Right atrium auricular region (tissue), 2 donors: ENCODE results near the gene C1QC. TPM values are rescaled to one million over a fixed set of nuclear protein-coding genes. Genes with fewer than 3 reads are reported as not detected.

Experiments used
- DNase-seq: peaks from one replicate; pipeline ENCODE4 v3.0.0-alpha.2; 2019; ENCODE audit warnings: low spot score
- H3K27ac ChIP-seq, 2 donors: fragments of 200-600 bp; sonication (generic); 1 replicate in 1 of 2; 2 replicates in 1 of 2; pipeline ENCODE4 v1.5.1; 2016 to 2019
- H3K27me3 ChIP-seq, 2 donors: fragments of 200-600 bp; sonication (generic); one replicate each; pipeline versions ENCODE4 v1.5.1 to v1.6.0; 2017 to 2019
- H3K36me3 ChIP-seq: fragments of 200-600 bp; sonication (generic); one replicate; pipeline ENCODE4 v1.5.1; 2016
- H3K4me1 ChIP-seq, 2 donors: fragments of 200-600 bp; sonication (generic); one replicate each; pipeline versions ENCODE4 v1.5.1 to v1.6.0; 2017 to 2019
- H3K4me3 ChIP-seq, 2 donors: fragments of 200-600 bp; sonication (generic); 1 replicate in 1 of 2; 2 replicates in 1 of 2; pipeline ENCODE4 v1.5.1; 2017 to 2019; ENCODE audit warnings: mild to moderate bottlenecking in 1 of 2, moderate library complexity in 1 of 2
- H3K9me3 ChIP-seq, 2 donors: fragments of 200-600 bp; sonication (generic); one replicate each; pipeline ENCODE4 v1.5.1; 2019
- CTCF ChIP-seq, 2 donors: fragments of 200-600 bp; sonication (generic); IDR thresholded peaks; one replicate each; pipeline ENCODE4 v1.5.1; 2019; ENCODE audit warnings: antibody characterized with exemption in 2 of 2
- total RNA-seq, 2 donors: library from RNA; depleted of rRNA; stranded (reverse); fragments of >200 nt; gene quantifications; one replicate each; pipeline ENCODE4 v1.1.0, GENCODE V29; 2016

Gene C1QC
- total RNA-seq, 2 donors from 2014 or later = 31.4 to 126 TPM

- no peak overlapping the region for H3K4me3 ChIP-seq
- H3K27ac ChIP-seq = no peak overlapping the region
- H3K4me1 ChIP-seq = no peaks in the 10 kb centered on the region
- DNase-seq = no peak
- H3K36me3 ChIP-seq = no peaks in the 10 kb centered on the region
- TF ChIP-seq CTCF (IDR thresholded peaks at IDR 0.05) = no peak
- H3K27me3 ChIP-seq = peaks cover 0 to 6% of the 10 kb centered on the region in 2 donors
- H3K9me3 ChIP-seq = no peaks in the 10 kb centered on the region
Measured at GRCh38 chr1:22677931-22678896, 34.8 kb downstream of the C1QC start.

GRCh38 chr1:22680726-22681125 lies 37.3 kb downstream of the C1QC start:
- no peaks in the 10 kb centered on the region for H3K4me1 ChIP-seq
- H3K27ac ChIP-seq = no peak overlapping the region
- H3K4me3 ChIP-seq = no peak overlapping the region
- no peaks in the 10 kb centered on the region for H3K36me3 ChIP-seq
- no peaks in the 10 kb centered on the region for H3K9me3 ChIP-seq
- no peaks in the 10 kb centered on the region for H3K27me3 ChIP-seq
- DNase-seq = no peak
- no peak for TF ChIP-seq CTCF (IDR thresholded peaks at IDR 0.05)

GRCh38 chr1:22681556-22682276 lies 38.3 kb downstream of the C1QC start:
- TF ChIP-seq CTCF (IDR thresholded peaks at IDR 0.05) = no peak
- no peaks in the 10 kb centered on the region for H3K36me3 ChIP-seq
- H3K27ac ChIP-seq = no peak overlapping the region
- H3K27me3 ChIP-seq = no peaks in the 10 kb centered on the region
- H3K4me3 ChIP-seq = no peak overlapping the region
- DNase-seq = no peak
- H3K4me1 ChIP-seq = no peaks in the 10 kb centered on the region
- no peaks in the 10 kb centered on the region for H3K9me3 ChIP-seq

- H3K9me3 ChIP-seq = no peaks in the 10 kb centered on the region
- H3K27ac ChIP-seq = no peak overlapping the region
- DNase-seq = no peak
- H3K27me3 ChIP-seq = no peaks in the 10 kb centered on the region
- H3K4me3 ChIP-seq = no peak overlapping the region
- H3K36me3 ChIP-seq = no peaks in the 10 kb centered on the region
- no peak for TF ChIP-seq CTCF (IDR thresholded peaks at IDR 0.05)
- H3K4me1 ChIP-seq = no peaks in the 10 kb centered on the region
Measured at GRCh38 chr1:22683547-22683946, 40.1 kb downstream of the C1QC start.

- no peak for DNase-seq
- Histone ChIP-seq H3K36me3 (no peaks in the 10 kb centered on the region), H3K27ac (no peak overlapping the region), H3K4me1 (no peaks in the 10 kb centered on the region), H3K9me3 (no peaks in the 10 kb centered on the region), H3K27me3 (no peaks in the 10 kb centered on the region), H3K4me3 (no peak overlapping the region)
- TF ChIP-seq CTCF (IDR thresholded peaks at IDR 0.05) = no peak
Measured at GRCh38 chr1:22685591-22686059, 42.2 kb downstream of the C1QC start.
